Astrocyte of the spinal cord (primary cell): ENCODE results near the gene HECW1.

ENCODE experiments used
- DNase-seq: peaks from one replicate; pipeline ENCODE4 v3.0.0; 2011; ENCODE audit warnings: low read depth, low spot score
- H3K4me3 ChIP-seq: 2 replicates; pipeline ENCODE4 v1.5.1; 2011; ENCODE audit warnings: low read depth, mild to moderate bottlenecking, low read length, moderate library complexity
- CTCF ChIP-seq: IDR thresholded peaks from 2 replicates; pipeline ENCODE4 v1.5.1; 2012; ENCODE audit warnings: low read depth, mild to moderate bottlenecking, low read length, inconsistent platforms
- in situ Hi-C: cut with HindIII; loops from 2 replicates; pipeline ENCODE4 v1.10.0; 2017; ENCODE audit warnings: low sequenced_read_pairs

The HECW1 gene

GRCh38 chr7:43314379-43315158, 202.1 kb downstream of the HECW1 start:
- H3K4me3 ChIP-seq: no peak overlapping the region
- TF ChIP-seq CTCF: no peak
- no peak for DNase-seq
- in situ Hi-C loops: no loop called here

DNA sequence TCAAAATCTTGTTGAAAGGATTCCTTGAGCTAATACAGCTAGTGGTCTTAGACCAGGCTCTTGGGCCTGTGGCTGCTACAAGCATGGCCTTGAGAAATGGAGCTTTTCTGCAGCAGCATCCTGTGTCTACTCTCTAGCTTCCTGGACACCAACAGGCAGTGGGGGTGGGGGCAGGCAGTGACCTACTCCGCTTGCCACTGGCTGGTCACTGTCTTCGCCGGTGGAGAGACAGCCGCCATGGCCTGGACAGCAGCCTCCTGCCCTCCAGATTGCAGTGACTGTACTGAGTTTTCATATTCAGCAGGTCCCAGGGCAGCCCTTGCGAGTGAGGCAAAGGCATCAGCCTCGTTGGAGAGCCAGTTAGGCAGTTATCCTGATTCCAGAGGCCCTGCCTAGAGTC, 204.6 kb downstream of the HECW1 start:
- no peak for TF ChIP-seq CTCF
- H3K4me3 ChIP-seq: no peak overlapping the region
- no peak for DNase-seq
- in situ Hi-C loops: no loop called here

- TF ChIP-seq CTCF: no peak
- no peak overlapping the region for H3K4me3 ChIP-seq
- peak; percentile 25 for DNase-seq
- in situ Hi-C loops: no loop called here
Measured at GRCh38 chr7:43318188-43318770, 205.8 kb downstream of the HECW1 start.

DNA sequence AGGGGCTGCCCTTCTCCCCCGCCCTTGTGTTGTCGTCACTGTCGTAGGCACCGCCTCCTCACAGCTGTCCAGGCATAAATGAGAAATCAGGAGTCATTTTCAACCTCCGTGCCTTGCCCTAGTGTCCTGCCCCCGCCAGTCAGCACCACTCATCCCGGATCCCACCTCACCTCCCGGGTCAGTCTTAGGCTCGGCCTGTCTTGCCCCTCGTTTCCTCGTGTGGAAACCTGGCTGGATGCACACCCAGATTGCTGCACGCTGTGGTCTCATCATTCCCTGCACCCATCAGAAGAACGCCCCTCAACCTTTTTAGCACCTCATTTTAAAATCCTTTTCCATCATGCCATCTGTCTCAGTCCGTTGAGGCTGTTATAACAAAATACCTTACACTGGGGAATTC, 213.1 kb downstream of the HECW1 start:
- in situ Hi-C loops: no loop called here
- H3K4me3 ChIP-seq: no peak overlapping the region
- TF ChIP-seq CTCF: no peak
- no peak for DNase-seq

GRCh38 chr7:43328336-43328735, 215.9 kb downstream of the HECW1 start:
- no peak for TF ChIP-seq CTCF
- in situ Hi-C loops: no loop called here
- no peak overlapping the region for H3K4me3 ChIP-seq
- no peak for DNase-seq

DNA sequence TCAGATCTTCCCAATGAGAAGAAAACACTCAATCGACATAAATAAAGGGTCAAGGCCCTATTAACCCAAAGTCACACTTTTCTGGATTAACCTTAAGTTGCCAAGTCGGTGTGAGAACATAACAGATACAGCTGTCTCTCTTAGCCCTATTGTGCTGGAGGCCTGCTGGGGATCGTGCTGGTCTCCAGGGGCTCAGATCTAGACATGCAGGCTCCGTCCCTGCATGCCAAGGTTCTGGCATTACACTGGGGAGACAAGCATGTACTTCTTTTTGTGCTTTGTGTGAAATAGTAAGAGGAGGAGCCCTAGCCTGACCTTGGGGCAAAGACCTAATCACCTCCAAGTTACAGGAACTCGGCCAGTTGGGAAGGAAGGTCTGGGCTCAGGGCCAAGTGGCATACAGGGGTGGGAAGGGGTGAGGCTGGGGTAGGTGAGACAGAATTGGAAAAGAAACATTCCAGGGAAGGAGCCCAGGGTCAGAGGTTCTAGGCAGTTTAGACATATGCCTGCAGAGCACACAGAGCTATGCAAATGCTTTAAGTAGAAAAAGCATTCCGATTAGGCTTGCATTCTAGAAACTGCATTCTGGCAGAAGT, 216.4 kb downstream of the HECW1 start:
- TF ChIP-seq CTCF: no peak
- in situ Hi-C loops: no loop called here

More for the DNA sequence above, 216.4 kb downstream of the HECW1 start:
- H3K4me3 ChIP-seq: no peak overlapping the region
- DNase-seq: no peak
